Fibroblast of peridontal ligament (primary cell): ENCODE results near the gene REC8.
"Not testable (repeated sequence)": the region's sequence is repeated elsewhere in the genome, so short reads cannot be mapped to it uniquely, and the experiment has no call there.

ENCODE experiments used
- DNase-seq: peaks from one replicate; pipeline ENCODE4 v3.0.0-alpha.2; 2010; ENCODE audit errors: extremely low read depth

Gene REC8

DNA sequence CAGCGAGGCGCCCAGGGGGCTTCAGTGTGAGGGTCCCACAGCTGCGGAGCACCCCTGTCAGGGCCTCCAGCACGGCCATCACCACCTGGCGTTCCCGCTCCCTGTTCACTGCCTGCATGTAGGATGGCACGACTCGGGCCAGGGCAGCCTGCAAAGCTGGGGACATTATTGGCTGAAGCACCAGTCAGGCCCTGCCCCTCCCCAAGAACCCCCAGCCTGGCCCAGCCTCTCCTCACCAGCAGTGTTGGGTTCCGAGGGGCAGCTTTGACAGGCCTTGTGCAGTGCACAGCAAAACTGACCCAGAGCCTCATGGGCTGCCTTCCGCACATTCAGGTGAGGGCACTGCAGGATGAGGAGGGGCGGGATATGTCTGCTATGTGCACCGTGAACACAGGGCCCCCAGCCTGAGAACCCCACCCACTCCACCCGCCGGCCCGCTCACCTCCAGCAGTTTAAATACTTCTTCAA is 11.2 kb downstream of the REC8 start:
- DNase-seq: no peak

DNA sequence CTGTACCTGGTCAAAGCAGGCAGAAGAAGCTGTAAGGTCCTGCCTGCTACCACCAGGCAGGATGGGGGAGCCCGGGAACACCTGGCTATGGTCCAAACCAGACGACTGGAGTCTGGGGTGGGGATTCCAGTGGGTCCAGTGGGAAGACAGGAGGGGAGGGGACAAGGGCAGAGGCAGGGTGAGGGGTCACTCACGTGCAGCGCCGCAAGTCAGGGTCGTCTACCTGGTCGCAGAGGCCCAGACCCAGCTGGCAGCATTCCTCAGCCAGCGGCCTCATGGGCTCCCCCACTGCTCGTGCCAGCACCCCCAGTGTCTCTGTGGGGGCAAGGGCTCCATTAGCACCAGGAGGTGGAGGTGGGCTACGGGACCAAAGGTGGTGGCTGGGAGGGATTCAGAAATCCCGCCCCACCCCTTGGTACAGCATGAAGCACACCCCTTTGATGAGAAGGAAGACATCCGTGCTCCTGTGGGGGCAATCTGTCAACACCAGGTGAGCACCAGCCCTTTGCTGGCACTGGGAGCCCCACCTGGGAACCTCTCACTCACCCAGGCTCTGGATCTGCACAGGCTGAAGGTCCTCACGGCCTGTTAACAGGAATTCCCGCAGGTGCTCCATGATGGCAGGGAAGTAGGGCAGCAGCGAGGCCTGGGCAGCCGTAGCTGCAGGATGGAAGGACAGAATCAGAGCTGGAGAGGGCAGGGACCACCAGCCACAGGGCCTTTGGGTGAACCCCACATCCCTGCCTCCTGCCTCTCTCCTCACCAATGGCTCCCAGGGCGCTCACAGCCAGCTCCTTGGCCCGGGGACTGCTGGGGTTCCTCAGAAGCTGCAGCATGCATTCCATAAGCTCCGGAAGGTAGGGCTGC is 12.5 kb downstream of the REC8 start:
- DNase-seq: no peak

DNA sequence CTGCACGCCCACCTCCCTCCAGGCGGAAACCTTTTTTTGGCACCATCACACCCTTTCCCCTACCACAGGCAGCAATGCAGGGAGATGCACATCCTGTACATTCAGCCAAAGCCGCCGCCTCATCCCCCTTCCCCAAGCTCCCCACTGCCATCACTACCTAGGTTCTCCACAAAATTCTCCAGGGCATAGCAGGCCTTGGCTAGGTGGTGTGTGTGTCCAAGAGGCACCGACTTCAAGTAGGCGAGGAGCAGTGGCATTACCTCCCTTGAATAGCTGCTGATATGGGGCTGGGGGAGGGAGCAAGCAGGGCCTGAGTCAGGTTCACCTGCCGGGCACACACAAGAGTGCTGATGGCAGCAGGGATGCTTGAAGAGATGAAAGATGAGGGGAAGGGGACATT is 13.1 kb downstream of the REC8 start:
- DNase-seq: no peak

DNA sequence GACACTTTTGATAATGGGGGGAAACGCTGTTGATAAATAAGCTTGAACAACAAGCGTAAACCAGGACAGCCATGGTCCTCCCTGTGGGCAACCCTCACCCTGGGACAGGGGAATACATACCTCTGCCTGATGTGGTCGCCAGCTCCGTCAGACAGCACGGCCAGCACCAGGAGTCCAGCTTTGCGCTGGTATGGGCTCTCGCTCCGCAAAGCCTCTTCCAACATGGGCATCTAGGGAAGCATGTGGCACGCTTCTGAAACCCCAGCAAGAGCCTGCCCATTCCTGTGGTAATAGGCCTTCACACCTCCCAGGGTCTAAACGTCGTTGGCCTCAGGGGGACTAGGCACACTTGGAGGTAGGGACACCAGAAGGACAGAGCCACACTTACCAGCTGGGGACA is 13.9 kb downstream of the REC8 start:
- DNase-seq: no peak

DNA sequence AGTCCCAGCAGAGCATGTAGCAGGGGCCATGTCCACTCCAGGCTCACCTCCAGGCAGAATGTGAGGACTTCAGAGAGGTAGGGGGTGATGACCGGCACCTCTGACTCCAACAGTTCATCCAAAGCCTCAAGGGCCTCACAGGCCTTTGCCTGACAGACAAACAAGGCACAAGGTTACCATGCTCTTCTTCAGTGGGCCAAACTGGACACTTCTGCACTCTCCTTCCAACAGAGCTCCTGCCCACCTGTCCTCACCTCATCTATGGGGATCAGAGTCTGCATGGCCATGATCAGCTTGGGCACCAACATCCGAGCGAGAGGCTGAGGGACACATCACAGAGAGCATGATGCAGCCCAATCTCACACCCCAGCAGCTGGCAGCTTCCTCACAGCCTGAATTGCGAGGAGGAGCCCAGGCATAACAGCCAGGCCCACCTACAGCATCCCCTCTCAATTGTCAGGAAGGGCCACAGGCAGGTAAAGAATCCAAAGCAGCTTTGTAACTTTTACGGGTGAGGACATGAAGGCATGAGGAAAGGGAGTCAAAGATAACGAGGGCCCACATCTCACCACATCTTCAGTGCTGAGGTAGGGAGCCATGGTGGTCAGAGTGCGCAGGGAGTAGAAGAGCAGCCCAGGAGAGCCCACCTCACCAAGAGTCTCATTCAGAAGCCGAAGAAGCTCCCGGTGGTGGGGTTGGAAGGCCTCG is 15.1 kb downstream of the REC8 start:
- DNase-seq: no peak

DNA sequence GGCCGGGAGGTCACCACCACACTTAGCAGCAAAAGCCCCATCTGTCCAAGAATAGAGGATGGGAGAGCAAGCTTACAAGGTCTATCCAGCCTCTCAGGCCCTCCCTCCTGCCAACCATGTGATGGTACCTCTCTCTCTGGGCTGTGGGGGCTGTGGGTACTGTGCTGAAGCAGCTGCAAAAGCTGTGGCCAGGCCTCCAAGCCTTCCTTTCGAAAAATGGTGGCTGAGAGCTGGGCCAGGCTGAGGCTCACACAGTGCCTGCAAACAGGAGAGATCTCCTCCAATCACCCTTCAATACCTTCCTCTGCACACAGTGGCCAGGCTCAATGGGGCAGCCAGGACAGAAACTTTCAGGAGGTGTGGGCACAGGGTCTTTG is 15.6 kb downstream of the REC8 start:
- DNase-seq: no peak

DNA sequence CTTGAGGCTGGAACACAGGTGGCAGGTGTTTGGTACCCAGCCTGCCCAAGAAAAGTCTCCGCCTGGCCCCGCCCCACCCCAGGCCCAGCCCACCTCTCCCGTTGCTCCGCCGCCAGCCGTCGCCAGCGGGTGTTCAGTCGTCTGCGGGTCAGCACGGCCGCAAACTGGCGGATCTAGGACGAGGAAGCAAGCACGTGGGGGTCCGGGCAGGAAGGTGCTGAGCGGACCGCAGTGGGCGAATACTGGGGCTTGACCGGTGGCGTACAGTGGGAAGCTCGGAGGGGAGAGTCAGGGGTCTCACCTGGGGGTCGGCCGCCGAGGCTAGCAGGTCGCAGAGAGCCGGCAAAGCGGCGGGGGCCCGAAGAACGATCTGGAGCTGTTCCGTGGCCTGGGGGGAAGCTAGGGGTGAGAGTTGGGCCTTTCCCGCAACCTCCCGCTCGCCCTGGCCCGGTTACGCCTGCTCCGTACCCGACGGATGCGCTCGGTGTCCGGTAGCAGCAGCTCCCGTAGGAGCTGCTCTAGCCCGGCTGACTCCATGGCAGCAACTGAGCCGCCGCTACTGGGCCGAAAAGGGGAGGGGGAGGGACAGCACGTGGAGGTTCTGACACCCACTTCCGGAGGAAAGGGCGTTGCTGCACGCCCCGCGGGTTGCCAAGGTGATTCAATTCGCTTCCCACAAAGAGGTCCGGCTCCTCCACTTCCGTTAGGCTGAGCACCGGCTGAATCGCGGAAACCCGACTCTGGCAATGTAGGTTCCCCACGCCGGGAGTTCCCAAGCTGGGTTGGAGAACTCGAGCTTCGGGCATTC is 16.6 kb downstream of the REC8 start, which contains the start of gene IPO4:
Gene IPO4, minus strand, starts transcription at position 566 of the 808 bp plus-strand sequence. Its CDS starts 29 bp downstream, at position 537.
- peak; percentile 97 for DNase-seq

DNA sequence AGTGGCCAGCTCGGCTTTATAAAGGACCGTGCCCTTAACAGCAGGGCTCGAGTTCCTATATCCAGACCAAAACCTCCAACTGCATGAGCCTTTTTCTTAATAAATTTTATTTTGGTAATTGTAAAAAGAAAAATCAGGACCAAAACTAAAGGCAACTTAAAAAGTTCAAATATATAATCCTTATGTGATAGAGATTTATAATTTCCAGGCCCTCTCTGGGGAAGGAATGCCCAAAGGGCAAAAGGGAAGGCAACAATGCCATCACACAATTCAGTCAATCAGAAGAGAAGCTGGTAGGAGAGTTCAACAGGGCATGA is 17.1 kb downstream of the REC8 start:
- no peak for DNase-seq

DNA sequence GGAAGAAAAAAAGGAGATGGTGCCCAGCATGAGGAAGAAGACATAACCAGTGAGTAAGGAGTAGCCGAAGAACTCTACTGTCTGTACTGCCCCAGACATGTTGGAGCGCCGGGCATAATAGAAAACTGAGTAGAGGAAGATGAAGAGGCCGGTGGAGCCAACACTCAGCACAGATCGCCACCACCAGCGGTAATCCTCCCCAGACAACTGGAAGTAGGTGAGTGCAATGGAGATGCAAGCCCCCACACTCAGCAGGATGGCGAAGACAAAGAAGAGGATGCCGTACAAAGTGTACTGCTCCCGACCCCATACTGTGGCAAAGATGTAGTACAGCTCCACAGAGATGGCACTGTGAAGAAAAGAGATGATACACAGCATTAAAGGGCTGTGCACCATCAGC is 17.6 kb downstream of the REC8 start:
- no peak for DNase-seq

DNA sequence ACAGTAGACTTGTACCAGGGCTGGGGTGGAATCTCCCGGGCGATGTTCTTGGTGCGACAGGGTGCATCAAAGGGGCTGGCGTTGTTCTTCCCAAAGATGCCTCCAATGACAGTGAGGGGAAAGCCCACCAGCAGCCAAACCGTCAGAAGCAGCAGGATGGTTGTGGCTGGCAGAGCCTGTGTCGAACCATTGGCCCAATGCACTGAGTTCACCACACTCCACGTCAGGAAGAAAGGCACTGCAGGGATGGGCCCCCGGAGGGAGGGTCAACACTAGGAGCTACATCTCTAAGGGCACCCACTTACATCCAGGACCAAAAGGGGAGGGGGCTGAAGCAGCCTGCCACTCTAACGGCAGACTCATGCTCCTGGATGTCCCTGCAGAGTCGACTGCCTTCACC is 18.5 kb downstream of the REC8 start:
- DNase-seq: no peak

DNA sequence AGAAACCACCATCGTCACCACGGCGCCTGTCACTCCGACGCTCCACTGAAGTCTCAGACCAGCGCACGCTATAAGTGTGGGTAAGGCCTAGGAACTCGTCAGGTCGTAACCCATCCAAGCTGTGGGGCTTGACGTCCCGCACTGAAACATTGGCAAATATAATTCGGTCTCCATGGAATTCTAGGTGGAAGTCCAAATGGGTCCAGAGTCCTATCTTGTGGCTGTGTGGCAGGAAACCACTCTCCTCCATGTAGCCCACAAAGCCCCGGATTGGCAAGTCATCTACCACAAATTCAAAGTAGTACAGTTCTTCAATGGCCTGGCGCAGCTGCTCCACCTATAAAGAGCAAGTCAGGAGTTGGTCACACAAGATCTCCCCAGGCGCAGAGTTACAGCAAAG is 21.1 kb downstream of the REC8 start:
- no peak for DNase-seq

DNA sequence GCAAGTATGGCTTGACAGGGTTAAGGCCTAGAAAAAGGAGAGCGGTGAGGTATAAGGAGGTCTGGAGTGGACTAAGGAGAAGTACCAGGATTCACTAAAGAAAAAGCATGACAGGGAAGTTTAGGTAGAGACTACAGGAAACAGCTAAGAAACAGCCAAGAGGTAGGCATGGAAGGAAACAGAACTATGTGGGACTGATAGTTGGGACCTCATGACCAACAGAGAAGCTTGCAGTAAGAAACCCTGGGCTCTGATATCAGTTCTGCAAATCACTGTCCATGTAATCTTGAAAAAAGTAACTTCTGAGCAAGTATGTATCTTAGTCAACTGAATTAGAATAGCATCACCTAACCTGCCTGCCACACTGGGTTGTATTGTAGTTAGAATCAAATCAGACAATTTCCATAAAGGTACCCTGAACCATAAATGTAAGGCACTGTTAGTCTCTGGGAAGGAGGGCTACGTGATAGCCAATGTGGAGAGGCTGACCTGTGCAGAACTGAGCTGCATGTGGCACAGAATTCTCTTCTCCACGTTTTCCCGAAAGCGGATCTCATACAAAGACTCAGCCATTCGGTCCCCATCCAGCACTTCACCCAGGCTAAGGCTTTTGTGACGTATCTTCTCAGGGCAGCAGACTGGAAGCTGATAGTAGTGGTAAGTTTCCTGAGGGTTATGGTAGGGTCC is 22.4 kb downstream of the REC8 start:
- DNase-seq: no peak

DNA sequence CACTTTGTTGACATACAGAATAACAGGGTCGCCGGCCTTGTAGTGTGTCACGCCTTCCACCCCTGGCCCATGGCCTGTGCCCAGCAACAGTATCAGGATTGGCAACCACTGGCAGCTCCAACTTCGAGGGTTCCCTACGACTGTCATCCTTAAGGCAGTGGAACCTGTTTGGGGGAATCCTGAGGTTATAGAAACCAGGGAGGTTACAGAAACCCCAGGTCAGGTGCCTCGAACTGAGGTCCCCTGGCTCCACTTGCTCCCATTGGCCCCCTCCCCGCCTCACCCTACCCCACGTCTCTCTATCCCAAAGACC is 22.9 kb downstream of the REC8 start:
- DNase-seq: no peak

DNA sequence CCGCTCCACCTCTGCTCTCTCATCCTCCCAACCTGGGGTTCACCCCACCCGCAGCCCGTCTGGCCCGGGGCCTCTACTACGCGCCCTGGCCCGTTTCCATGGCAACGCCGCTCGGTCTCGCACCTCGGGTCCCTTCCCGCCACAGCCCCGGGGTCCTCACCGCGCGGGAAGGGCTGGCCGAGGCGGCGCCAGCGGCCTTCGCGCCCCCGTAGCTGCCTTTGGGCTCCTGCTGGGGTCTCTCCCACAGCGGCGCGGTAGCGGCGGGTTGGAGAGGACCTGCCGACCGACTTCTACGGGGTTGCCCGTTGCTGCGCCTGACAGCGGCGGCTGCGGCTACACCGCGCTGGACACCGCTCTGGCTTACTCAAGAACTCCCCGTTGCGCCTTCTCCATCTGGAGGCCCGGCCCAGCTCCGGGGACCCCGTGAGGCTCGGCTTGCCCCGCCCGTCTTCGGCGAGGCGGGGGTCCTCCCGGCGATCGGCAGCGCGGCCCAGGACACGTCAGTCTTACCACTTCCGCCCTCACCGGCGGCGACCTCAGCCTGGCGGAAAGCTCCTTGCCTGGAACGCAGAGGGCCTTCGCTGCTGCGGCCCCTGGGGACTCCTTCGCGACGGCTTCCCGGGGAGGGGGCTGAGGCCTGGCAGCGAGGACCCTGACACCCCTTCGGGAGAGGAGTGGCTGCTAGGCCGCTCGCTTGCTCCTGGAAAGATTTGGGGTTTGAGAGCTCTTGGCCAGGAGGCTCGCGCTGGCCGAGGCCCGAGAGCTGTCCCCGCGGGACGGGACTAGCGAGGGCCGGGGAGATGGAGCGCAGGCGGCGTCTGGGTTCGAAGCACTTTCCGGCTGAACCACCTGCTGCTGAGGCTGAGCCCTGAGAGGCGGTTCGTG is 23.5 kb downstream of the REC8 start, which contains the start of gene TM9SF1:
Gene TM9SF1, minus strand, starts transcription at position 256 of the 885 bp plus-strand sequence. CDS start 422 bp downstream, outside the sequence.
- DNase-seq: peak; percentile 79

DNA sequence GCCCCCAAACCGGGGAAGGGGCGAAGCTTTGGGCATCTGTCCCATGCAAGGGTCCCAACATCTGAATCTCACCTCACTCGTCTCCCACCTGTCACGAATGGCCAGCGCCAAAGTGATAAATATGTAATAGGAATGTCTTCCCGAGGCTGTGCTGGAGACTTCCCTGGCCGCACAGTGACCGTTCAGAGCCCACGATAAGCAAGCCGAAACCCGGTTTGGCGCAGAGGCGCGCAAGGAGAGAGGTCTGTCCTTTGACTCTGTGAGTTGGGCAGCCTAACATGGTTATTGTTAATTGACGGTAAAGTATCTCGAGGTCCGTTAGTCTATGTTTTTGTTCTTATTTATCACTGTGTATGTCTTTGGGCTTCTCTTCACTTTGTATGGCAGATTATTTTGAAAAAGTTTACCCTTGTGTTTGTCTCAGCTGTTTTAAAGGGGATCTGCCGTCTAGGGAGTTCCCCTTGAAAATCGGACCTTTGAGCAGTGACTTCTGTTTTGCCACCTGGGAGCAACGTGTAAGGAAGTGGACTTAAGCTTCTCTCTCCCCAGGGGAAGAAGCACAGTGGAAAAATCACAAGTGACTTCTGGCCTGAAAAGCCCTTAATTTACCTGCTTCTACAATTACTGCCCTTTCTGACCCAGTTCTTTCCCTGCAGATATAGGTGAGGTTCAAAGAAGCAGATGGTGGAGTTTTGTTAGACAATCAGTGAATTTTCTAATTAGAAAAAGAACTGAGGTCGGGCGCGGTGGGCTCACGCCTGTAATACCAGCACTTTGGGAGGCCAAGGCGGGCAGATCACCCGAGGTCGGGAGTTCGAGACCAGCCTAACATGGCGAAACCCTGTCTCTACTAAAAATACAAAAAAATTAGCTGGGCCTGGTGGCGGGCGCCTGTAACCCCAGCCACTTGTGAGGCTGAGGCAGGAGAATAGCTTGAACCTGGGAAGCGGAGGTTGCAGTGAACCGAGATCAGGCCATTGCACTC is 24.5 kb downstream of the REC8 start:
- peak; percentile 33 for DNase-seq

DNA sequence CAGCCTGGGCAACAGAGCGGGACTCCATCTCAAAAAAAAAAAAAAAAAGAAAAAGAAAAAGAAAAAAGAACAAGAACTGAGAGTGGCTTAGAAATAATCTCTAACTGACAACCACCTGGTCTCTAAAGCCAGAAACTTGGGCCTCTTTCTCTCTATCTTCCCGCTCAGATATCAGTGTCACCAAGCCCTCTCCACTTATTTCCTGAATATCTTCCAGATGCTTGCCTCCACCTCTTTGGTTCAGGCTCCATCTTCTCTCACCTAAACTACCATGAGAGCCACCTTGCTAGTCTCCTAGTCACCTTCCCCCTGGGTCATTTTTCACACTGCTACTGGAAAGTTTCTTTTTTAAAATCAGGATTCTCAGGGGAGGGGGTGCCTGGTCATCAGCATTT is 25.2 kb downstream of the REC8 start:
- DNase-seq: no peak

DNA sequence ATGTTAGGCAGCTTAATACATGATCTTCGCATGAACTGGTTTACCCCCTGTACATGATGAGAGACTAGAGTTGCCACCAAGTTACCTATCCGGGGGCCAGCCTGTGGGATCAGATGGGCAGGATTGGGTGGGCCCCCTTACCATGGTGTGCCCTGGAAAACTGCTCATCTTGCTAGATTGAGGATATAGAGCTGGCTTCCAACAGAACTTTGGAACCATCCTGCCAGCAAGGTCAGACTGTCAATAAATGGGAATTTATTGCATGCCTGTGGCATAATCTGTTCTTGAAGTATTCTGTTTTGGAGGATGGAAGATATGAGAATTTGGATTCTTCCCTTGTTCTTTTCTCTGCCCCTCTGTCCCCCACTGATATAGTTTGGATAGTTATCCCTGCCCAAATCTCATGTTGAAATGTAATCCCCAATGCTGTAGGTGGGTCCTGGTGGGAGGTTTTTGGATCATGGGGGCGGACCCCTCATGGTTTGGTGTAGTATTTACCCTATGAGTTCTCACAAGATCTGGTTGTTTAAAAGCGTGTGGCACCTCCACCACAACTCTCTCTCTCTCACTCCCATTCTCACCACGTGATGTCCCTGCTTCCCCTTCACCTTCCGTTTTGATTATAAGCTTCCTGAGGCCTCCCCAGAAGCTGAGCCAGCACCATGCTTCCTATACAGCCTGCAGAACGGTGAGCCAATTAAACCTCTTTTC is 27.1 kb downstream of the REC8 start:
- no peak for DNase-seq

DNA sequence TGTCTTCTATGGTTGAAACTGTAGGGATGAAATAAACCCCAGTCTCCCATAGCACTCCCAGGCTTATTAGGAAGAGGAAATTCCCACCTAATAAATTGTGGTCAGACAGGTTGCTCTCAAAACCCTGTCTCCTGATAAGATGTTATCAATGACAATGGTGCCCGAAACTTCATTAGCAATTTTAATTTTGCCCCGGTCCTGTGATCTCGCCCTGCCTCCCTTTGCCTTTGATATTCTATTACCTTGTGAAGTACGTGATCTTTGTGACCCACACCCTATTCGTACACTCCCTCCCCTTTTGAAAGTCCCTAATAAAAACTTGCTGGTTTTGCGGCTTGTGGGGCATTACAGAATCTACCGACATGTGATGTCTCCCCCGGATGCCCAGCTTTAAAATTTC is 30.7 kb downstream of the REC8 start:
- DNase-seq: not testable (repeated sequence)
